Astrocyte of the hippocampus (primary cell): ENCODE data around the gene ASB1.

Experiments used
- DNase-seq: peaks from one replicate; pipeline ENCODE4 v3.0.0; 2011; ENCODE audit warnings: low read depth, low spot score

Gene ASB1, protein sequence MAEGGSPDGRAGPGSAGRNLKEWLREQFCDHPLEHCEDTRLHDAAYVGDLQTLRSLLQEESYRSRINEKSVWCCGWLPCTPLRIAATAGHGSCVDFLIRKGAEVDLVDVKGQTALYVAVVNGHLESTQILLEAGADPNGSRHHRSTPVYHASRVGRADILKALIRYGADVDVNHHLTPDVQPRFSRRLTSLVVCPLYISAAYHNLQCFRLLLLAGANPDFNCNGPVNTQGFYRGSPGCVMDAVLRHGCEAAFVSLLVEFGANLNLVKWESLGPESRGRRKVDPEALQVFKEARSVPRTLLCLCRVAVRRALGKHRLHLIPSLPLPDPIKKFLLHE

DNA sequence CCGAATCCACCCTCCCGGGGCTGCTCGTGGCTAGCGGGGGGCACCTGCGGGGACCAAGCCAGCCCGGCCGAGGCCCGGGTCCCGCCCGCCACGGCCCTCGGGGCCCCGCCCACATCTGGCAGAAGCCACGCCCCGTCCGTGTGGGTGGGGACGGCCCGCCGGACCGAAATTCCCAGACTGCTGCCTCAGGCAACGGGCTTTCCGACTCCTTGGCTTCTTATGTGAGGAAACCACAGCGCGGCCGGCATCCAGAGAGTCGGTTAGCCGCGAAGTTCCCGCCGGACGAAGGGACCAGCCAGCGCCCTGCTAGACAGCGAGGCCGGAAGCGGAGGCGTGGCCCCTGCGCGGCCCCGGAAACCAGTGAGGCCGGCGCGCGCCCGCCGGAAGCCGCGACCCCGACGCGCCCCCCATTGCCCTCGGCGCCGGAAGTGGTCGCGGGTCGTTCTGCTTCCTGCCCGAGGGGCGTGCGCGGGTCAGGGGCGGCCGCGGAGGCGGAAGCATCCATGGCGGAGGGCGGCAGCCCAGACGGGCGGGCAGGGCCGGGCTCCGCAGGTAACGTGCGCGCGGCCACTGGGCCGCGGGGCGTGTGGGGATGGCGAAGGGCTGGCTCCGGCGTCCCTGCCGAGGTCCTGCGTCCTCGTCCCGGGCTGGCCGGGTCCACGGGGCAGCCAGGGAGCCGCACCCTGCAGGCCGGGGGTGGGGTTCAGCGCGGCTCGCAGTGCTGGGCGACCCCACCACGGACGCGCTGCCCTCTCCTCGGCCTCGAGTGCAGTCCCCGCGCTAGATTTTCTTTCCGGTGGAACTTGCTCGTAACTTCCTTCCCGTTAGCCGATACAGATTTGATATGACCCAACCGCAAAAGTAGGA is at the start of gene ASB1:
Gene ASB1 (plus strand): TSS at position 360 of the 867 bp plus-strand sequence. CDS start 144 bp downstream, at position 504.
- peak; percentile 94 for DNase-seq

DNA sequence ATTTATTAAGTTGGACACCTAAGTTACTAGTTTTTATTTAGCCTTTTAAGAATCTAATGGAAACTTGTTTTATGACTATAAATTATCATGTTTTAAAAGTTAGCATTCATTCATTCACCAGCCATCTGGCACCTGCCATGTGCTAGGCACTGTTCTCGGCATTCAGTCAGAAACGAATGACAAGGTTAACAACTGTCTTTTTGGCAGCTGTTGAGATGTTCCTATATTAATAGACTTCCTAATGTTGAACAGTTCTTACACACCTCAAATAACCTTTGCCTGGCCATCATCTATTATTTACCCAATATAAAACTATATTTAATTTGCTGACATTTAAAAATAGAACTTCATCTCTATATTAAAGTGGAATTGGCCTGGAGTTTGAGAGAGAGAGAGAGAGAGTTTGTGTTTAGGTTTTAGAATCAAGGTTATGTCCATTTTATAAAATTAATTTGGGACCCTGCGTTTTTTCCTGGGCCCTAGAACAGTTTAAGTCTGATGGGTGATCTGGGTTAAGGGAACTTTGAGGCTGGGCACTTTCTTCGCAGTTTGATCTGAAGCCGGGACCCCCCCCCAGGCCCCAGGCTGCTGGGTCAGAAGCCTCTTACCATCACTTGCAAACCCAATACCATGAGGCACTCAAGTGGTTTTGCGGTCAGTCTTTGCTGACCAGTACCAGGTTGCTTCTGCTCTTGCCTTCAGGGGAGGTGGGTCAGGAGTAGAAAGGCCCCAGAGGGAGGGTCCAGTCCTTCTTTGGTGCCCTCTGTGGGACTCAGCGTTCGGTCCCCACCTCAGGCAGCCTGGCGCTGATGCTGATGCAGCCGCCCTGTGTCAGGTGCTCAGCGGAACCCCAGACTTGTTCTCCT is 48.3 kb upstream of the ASB1 start:
- DNase-seq, result no peak

DNA sequence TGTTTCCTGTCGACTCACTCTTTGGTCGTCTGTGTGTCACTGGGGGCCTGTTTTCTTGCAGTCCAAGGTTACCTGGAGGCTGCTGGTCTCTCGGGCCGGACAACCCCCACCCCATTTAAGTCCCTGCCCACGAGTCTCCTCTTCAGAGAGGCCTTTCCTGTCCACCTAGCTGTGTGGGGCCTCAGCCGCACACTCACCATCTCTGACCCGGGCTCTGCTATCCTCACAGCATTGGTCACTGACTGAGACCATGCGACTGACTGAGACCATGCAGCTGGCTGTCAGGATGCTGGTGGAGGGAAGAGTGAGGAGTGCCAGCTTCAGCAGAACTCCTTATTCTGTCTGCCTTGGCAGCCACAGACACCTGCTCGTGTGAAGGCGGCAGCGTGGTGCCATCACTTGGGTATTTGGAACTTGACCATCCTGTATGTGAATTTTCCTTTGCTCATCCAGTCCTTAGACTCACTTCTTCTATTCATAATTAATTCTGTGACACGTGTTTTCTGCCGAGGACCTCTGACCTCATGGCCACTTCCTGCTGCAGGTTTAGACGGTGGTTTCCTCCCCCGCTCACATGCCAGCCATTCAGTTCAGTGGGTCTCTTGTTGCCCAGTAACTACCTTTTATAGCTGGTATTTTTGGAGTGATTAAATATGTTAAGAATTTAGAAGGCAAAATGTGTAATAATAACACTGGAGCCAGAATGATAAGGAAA is 47.5 kb upstream of the ASB1 start:
- peak; percentile 71 for DNase-seq

DNA sequence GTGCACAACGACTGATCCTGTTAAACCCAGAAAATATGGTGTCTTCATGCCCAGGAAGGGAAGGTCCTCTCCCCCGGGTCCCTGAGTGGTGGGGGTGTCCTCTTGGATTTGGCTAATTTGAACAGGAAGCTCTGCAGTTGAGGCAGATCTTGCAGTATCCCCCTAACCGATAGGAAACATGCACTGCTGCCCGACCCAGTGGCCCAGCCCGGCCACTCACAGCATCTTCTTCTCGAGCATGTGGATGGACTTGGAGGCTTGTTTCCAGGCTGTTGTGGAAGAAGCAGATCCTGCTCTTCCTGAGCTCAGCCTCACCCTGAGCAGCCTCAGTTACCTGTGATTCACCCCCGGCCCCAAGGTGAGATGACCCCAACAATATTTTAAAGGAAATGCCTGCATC is 46.4 kb upstream of the ASB1 start:
- no peak for DNase-seq

DNA sequence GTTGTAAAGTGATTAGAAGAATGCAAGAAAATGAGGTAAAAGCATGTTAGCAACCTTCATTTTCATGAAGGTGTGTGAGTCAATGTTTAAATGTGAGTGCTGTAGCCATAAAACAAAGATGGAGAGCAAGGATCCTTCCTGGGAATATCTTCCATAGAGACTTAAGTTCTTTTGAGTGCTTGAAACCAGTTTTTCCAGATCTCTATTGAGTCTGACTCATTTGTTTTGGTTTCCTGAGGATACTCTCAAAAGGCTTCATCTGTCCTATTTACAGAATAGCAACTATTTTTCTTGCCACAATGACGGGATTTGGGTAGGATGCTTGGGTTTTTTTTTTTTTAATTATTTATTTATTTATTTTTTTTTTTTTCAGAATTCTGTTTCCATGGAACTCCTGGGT is 45.9 kb upstream of the ASB1 start:
- peak; percentile 41 for DNase-seq

DNA sequence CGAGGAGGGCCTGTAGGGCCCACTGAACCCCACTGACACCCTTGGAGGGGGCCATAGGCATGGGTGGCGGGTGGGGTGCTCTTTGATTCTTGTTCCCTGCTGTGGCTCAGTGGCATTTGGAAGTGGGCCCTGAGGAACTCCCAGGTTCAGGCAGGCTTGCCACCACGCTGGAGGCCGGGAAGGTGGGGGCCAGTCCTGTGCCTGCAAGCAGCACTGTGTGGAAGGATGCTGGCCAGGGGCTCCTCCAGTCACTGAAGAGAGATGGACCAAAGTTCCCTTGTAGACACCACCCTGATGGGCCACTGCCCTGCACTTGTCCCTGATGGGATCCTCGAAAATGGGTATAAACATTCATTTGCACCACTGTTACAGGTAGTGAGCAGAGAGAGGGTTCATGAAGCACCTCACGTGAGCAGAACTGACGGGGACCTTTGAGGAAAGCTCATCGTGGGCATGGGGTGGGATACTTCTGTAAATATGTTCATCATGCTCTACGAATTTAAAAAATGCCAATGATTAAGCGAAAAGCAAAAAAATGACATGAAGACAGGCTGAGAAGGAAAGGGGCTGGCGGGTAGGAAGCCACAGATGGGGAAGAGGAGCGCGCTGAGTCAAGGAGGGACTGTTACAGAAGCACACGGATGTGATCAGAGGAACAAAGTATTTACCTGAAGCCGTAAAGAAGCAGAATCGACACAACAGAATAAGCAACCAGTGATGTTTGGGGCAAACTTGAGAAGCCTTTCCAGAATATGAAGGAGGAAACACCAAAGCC is 45.2 kb upstream of the ASB1 start:
- no peak for DNase-seq

DNA sequence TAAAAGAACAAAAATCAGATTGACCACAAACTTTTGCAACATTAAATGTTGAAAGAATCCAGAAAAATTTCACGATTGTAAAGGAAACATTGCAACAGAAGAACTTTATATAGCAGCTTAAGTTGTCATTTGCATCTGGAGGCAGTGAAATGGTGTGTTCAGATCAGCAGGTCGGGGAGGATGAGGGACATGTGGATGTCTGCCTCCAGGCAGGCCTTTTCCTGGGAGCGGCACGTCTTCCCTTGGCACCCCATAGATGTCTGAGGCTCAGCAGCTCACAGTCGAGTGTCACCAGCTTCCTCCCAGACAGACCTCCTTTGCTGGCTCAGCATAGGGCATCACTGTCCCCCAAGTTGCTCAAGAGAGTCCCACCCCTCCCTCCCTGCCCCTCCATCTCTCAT is 44.3 kb upstream of the ASB1 start:
- DNase-seq, result no peak

DNA sequence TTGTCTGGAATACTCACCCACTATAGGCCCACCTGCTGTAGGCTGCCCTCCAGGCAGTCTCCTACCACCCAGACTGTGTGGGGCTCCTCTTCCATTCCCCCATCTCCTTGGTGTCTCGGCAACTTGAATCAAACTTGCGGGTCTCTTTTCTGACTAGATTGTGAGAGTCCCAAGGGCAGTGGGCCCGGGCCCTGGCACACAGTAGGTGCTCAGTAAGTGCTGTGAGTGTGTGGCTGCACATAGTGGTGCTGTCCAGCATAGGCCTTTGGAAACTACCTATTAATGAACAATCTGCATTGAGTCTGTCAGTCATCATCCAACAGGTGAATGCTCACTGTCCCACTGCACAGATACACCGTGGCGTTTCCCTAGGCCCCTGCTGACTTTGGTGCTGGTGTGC is 43.6 kb upstream of the ASB1 start:
- no peak for DNase-seq

DNA sequence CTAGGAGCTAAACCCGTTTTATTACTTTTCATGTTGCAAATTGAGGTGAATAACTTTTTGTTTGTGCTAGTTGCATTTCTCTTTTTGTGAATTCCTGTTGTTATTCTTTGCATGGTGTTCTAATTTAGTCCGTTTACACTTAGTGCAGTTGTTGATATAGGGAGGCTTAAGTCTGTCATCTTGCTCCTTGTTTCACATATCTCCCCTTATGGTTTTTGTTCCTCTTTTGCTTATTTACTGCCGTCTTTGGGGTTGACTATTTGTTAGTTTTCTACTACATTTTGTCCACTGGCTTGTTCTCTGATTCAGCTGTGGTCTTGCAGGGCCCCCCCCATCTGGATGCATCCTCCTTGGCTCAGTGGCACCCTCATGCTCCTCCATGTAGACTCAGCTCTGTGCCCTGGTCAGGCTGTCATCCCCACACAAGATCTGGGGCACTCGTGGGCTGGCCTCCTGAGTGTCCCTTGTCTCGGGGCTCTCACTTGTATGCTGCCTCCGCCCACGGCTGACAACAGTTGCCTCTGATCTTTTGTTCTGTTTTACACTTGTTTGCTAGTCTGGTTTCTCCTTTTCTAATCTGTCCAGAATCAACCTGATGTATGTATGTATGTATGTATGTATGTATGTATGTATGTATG is 42.9 kb upstream of the ASB1 start:
- no peak for DNase-seq

DNA sequence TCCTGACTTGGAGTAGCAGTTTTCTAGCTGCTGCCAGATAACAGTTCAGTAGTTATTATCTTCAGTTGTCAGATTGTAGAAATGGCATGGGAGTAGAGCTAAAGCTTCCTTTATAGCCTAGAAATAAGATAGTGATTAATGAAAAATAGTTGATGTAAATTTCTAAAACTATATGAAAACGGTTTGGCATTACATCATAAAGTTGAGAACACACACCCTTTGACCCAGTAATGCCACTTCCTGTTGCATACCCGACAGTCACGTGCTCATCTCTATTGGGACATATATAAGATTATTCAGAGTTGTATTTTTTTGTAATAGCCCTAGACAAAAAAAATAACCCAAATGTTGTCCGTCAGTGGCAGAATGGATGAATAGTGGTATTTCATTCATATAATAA is 39.4 kb upstream of the ASB1 start:
- no peak for DNase-seq

DNA sequence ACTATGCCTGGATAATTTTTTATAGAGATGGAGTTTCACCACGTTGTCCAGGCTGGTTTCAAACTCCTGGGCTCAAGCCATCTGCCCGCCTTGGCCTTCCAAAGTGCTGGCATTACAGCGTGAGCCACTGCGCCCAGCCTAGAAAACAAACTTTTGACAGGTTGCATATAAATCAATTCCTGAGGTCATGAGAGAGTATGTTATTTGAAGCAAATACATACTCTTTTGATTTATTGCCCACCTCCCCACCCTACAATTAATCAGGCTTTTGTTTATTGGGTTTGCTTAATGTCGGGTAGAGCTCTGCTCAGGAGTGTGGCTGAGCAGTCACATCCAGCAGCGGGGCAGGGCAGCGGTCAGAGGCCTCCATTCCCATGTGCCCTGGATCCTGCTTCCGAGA is 37.9 kb upstream of the ASB1 start:
- no peak for DNase-seq

DNA sequence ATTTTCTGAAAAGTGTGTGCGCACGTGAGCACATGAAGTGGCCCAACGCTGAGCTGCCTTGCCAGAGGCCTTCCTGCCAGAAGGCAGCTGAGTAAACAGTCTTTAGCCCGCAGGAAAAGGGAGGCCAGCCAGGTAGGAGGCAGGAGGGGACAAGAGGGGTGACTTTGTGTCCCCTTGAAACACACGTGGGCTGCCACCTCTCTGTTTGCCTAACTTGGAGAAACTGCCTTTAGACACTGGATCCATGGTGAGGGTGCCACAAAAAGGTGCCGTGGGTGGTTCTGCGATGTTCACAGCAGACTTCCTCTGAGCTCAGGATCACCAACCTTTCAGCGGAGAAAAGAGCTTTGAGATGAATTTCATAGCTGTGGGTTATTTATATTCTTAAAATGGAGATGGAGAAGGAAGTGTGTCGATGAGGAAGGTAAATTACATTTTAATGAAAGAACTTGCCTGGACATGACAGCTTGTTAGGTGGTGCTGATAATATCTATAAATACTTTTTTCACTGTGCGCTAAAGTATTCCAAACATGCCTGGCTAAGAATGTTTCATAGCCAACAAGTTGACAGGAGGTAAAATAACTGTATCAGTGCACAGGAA is 36.6 kb upstream of the ASB1 start:
- DNase-seq, result peak; percentile 48

DNA sequence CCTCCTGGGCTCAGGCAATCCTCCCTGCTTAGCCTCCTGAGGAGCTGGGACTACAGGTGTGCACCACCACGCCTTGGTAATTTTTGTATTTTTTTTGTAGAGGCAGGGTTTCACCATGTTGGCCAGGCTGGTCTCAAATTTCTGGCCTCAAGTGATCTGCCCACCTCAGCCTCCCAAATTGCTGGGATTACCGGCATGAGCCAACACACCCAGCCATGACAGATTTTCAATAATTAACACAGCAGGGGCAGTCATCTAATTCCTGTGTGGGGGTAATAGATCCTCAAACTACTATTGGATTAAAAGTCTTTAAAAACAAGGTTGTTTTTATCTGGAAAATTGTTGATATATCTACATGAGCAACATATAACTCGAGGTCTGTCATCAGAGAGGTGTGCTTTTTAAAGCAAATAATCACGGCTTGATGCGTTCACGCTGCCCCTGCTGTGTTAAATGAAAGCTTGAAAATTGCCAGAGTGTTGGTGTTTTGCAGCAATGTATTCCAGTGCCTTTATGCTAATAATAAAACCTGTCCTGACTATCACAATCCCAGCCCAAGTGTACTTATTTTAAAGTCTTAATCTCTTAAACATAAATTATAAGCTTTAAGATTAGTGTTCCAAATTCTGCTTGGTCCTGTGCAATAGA is 35.6 kb upstream of the ASB1 start:
- DNase-seq, result no peak

DNA sequence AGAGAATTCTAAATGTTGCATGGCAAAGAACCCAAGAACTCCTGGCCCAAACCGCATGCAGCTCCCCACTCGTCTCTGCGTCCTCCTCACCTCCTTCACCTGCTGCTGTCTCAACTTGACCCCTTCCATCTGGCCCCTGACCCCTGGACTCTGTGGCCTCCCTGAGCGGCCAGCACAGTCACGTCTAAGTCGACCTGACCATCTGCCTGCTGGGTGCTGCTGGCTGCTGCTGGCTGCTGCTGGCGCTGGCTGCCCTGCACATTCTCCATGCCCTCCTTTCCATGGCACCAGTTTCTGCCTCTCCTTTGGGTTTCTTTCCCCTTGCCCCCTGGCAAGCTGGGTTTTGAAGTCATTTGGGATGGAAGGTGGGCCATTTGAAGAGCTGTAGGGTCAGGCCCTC is 30.1 kb upstream of the ASB1 start:
- DNase-seq, result no peak

DNA sequence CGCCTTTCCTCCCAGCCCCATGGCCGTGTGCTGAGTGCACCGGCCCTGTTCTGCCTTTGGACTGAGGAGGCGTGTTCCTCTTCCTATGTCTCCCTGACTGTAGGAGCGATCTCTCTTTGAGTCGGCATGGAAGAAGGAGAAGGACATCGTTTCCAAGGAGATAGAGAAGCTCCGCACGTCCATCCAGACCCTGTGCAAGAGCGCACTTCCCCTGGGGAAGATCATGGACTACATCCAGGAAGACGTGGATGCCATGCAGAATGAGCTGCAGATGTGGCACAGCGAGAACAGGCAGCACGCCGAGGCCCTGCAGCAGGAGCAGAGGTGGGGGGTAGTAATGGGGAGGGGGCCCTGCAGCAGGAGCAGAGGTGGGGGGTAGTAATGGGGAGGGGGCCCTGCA is 29.4 kb upstream of the ASB1 start:
- DNase-seq, result no peak

DNA sequence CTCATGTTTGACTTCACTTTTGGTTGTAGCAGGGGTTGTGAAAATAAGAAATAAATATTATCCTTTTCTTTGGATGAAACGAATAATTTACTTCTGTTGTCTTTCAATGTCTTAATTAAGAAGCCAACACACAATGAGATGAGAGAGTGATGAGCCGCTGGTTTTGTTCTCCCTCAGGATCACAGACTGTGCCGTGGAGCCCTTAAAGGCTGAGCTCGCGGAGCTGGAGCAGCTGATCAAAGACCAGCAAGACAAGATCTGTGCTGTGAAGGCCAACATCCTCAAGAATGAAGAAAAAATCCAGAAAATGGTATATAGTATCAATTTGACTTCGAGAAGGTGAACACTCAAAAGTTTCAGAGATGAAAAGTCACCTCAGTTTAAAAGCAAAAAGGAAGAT is 28.1 kb upstream of the ASB1 start:
- no peak for DNase-seq

DNA sequence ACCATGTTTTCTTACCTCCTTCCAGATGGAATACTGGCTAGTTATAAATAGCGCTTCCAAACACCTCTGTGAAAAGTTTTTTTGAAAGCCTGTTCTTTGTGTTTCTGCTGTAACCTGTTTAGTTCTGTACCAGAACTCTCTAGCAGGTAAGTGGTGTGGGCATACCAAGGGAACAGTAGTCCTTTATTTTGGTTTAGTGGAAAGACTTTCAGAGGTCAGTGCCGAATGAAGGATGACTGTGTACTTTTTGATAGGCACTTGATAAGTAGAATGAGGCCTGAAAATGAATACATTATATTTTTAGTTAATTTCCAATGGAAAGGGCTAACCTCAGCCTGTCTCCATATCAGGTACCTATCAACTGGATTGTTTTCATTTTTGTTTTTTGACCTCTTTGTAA is 27.6 kb upstream of the ASB1 start:
- no peak for DNase-seq

DNA sequence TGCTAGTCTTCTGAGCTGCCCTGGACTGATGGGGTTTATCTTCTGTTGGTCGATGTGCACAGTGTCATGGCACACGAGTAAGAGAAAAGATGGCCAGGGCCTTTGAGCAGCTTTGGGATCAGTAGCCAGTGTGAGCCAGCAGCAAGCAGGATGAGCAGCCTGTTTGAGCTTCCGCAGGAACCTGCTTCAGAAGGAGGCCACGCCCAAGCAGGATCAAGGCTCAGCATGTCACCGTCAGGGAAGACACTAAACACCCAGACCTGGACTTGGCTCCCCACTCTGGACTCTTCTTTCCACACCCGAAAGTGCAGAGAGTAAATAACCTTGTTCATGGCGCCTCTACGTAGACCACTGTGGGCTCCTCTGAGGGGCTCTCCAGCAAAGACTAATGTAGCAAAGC is 25.2 kb upstream of the ASB1 start:
- no peak for DNase-seq
